Heart right ventricle (tissue), 16 donors: Measurements from ENCODE around the gene PFN1. TPM values are rescaled to one million over a fixed set of nuclear protein-coding genes. Genes with fewer than 3 reads are reported as not detected.

ENCODE experiments used
- ATAC-seq, 8 donors: fragments of 200-7000 bp; cut with Tn5 transposase; one replicate each; pipeline ENCODE4 v1.9.1; 2020; ENCODE audit warnings: mild to moderate bottlenecking in 8 of 8, moderate library complexity in 8 of 8, moderate number of reproducible peaks in 1 of 8
- DNase-seq, 2 donors: peaks; one replicate each; pipeline ENCODE4 v3.0.0-alpha.2; 2020
- H3K27ac ChIP-seq, 10 donors: fragments of 200-600 bp; sonication (generic) in 2 of 10; one replicate each; pipeline versions ENCODE4 v1.5.0 to v1.8.0; 2020 to 2022; ENCODE audit warnings: mild to moderate bottlenecking in 3 of 10
- H3K27me3 ChIP-seq, 7 donors: fragments of 200-600 bp; one replicate each; pipeline ENCODE4 v1.8.0; 2021 to 2022; ENCODE audit warnings: mild to moderate bottlenecking in 2 of 7
- H3K36me3 ChIP-seq, 9 donors: fragments of 200-600 bp; sonication (generic) in 1 of 9; one replicate each; pipeline versions ENCODE4 v1.5.0 to v1.8.0; 2020 to 2022; ENCODE audit warnings: mild to moderate bottlenecking in 2 of 9
- H3K4me1 ChIP-seq, 9 donors: fragments of 200-600 bp; sonication (generic) in 1 of 9; one replicate each; pipeline versions ENCODE4 v1.5.0 to v1.8.0; 2020 to 2022; ENCODE audit warnings: mild to moderate bottlenecking in 4 of 9
- H3K4me3 ChIP-seq, 10 donors: fragments of 200-600 bp; sonication (generic) in 2 of 10; one replicate each; pipeline versions ENCODE4 v1.5.0 to v1.8.0; 2020 to 2022; ENCODE audit warnings: mild to moderate bottlenecking in 7 of 10, moderate library complexity in 2 of 10
- H3K9me3 ChIP-seq, 11 donors: fragments of 200-600 bp in 10 of 11; sonication (generic) in 2 of 11; one replicate each; pipeline versions ENCODE4 v1.5.0 to v1.8.0; 2013 to 2022; ENCODE audit warnings: mild to moderate bottlenecking in 2 of 11, control low read depth in 1 of 11, moderate library complexity in 1 of 11
- WGBS, 2 donors: extraction: QIAGEN DNeasy Blood & Tissue Kit; methylation state at CpG; one replicate each; pipeline ENCODE4 v1.1.7; 2013; ENCODE audit warnings: inconsistent platforms in 1 of 2; 5-methylcytosine and 5-hydroxymethylcytosine counted together
- intact Hi-C, 10 donors: fragments of 100-400 bp; cut with DNase I; formaldehyde crosslinking; loops; one replicate each; pipeline versions ENCODE4 v1.11.1 to v1.14.2; 2022
- polyA plus RNA-seq, 2 donors: library from polyadenylated mRNA; stranded (reverse); fragments of 200-250 nt; gene quantifications; one replicate each; pipeline ENCODE4 v1.2.3, GENCODE V29; 2013
- total RNA-seq, 10 donors: library from RNA; stranded (reverse); fragmentation: NEBNext Ultra II Directional in 3 of 10; extraction: Animal tissue kit (Norgen Biotek cat#: 25700) in 3 of 10; gene quantifications; one replicate each; pipeline versions ENCODE4 v1.2.1 to v1.2.4, GENCODE V29; 2021 to 2023
- TF ChIP-seq, protein P1 (sequence below), 9 donors: fragments of 200-600 bp; sonication (generic) in 2 of 9; IDR thresholded peaks; one replicate each; pipeline versions ENCODE4 v1.5.0 to v1.8.0; 2021 to 2022; ENCODE audit warnings: antibody characterized with exemption in 9 of 9, mild to moderate bottlenecking in 5 of 9, moderate library complexity in 1 of 9
- donor health status: Arrhythmogenic right ventricular cardiomyopathy.
- donor health status: ischemic (EF 13 %, LVEDD 7.1; RV severe dilation, severe dysfunction).
- donor health status: healthy with polysubstance abuse.
- donor health status: DM: no; HTN: yes; CAD: no.
- donor health status: DM: no; HTN: no; CAD: no.
- donor health status: ischemic (EF 25% LVEDD 6.9; RV normal size, moderate dysfunction).
- donor health status: ischemic (EF 25% LVEDD 5.7; RV mildly dilated, moderate dysfunction).
- donor health status: healthy.
- donor health status: DM: yes; HTN: yes; CAD: no.
- donor health status: Ischemic cardiomyopathy.
- donor health status: ischemic (EF 35%, LVEDD 5.7; RV mildly dilated, moderate dysfunction).
- donor health status: nonischemic (EF 11% LVEDD 7.7; RV severe dilation, severe dysfunction).
- donor health status: DM: yes; HTN: yes; CAD: no.
- donor health status: PGD.
- donor health status: ischemic (EF 29% LVEDD 5.4; RV normal size, mild dysfunction).
- donor health status: nonischemic (EF 23%, LVEDD 6.1; RV moderate dilation, normal function).

The PFN1 gene
- total and polyA plus RNA-seq, 12 donors = 144 to 830 (median 161) TPM

DNA sequence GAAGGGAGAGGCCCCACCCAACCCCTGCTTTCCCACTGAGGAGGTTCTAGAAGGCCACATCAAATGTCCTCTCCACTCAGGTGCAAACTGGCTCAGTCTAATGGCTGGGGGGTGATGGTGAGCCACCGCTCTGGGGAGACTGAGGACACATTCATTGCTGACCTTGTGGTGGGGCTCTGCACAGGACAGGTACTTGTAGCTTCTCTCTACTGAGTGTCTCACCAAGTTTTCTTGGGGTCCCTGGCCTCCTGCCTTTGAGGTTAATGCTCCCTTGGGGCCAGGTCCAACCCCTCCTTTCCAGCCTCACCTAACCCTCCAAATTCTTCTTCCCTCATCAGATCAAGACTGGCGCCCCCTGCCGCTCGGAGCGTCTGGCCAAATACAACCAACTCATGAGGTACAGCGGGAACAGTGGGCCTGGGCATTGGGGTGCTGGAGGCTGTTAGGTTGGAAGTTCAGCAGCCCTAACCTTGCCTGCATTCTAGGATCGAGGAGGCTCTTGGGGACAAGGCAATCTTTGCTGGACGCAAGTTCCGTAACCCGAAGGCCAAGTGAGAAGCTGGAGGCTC is 8.2 kb upstream of the PFN1 start:
- Histone ChIP-seq H3K4me1 (peaks cover 0 to 48% (median 0%) of the 10 kb centered on the region in 9 donors), H3K27me3 (no peaks in the 10 kb centered on the region), H3K4me3 (no peak overlapping the region), H3K9me3 (no peaks in the 10 kb centered on the region), H3K27ac (no peak overlapping the region), H3K36me3 (peaks cover 0 to 47% (median 22%) of the 10 kb centered on the region in 9 donors)
- WGBS, 2 donors = 76 to 78% methylated on average over 10 of the region's 10 CpGs
- intact Hi-C loops = no loop called here
- ATAC-seq (no peak), DNase-seq (no peak)
- TF ChIP-seq, protein P1, sequence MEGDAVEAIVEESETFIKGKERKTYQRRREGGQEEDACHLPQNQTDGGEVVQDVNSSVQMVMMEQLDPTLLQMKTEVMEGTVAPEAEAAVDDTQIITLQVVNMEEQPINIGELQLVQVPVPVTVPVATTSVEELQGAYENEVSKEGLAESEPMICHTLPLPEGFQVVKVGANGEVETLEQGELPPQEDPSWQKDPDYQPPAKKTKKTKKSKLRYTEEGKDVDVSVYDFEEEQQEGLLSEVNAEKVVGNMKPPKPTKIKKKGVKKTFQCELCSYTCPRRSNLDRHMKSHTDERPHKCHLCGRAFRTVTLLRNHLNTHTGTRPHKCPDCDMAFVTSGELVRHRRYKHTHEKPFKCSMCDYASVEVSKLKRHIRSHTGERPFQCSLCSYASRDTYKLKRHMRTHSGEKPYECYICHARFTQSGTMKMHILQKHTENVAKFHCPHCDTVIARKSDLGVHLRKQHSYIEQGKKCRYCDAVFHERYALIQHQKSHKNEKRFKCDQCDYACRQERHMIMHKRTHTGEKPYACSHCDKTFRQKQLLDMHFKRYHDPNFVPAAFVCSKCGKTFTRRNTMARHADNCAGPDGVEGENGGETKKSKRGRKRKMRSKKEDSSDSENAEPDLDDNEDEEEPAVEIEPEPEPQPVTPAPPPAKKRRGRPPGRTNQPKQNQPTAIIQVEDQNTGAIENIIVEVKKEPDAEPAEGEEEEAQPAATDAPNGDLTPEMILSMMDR (IDR thresholded peaks at IDR 0.05) = peak in 6 of 9 donors; percentile 21 to 45 (median 32)

DNA sequence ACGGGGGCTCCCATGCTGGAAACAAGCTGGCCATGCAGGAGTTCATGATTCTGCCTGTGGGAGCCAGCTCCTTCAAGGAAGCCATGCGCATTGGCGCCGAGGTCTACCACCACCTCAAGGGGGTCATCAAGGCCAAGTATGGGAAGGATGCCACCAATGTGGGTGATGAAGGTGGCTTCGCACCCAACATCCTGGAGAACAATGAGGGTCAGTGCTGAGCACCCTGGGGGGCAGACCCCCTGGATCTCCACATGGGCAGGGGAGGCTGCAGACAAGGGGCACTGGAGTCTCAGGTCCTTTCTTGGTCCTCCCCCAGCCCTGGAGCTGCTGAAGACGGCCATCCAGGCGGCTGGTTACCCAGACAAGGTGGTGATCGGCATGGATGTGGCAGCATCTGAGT is 6.8 kb upstream of the PFN1 start:
- H3K27ac ChIP-seq = no peak overlapping the region
- peaks cover 3 to 62% (median 12%) of the 10 kb centered on the region in 9 donors for H3K4me1 ChIP-seq
- intact Hi-C loops = no loop called here
- 96 to 97% methylated on average over 8 of the region's 8 CpGs for WGBS, 2 donors
- H3K27me3 ChIP-seq = no peaks in the 10 kb centered on the region
- TF ChIP-seq, protein P1 (IDR thresholded peaks at IDR 0.05) = no peak
- no peak overlapping the region for H3K4me3 ChIP-seq
- H3K36me3 ChIP-seq = peaks cover 0 to 32% (median 15%) of the 10 kb centered on the region in 9 donors
- no peaks in the 10 kb centered on the region for H3K9me3 ChIP-seq
- no peak for ATAC-seq
- no peak for DNase-seq

DNA sequence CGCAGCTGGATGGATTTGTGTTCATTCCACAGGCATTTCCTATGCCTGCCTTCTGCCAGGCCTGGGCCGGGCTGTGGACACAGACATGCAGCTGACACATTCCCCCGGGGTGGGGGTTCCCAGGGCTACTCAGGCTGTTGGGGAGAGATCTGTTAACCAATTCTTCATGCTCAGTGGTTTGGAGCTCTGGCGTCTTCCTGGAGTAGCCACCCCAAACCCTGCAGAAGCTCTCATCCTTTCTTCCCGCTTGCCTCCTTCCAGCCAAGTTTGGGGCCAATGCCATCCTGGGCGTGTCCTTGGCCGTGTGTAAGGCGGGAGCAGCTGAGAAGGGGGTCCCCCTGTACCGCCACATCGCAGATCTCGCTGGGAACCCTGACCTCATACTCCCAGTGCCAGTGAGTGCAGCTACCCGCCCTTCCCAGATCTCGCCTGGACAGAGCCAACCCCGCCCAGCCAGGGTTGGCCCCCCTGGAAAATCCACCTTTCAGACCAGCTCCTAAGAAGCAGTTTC is 5.2 kb upstream of the PFN1 start:
- H3K4me1 ChIP-seq = peaks cover 5 to 66% (median 15%) of the 10 kb centered on the region in 9 donors
- H3K27me3 ChIP-seq = no peaks in the 10 kb centered on the region
- 68% methylated on average over 14 of the region's 14 CpGs for WGBS, 2 donors
- TF ChIP-seq, protein P1 (IDR thresholded peaks at IDR 0.05) = no peak
- H3K27ac ChIP-seq = peak overlapping the region in 3 of 10 donors; percentile 9 to 100 (median 100)
- peaks cover 0 to 16% (median 5%) of the 10 kb centered on the region in 9 donors for H3K36me3 ChIP-seq
- H3K4me3 ChIP-seq = peak overlapping the region in 1 of 10 donors; percentile 99
- no peaks in the 10 kb centered on the region for H3K9me3 ChIP-seq
- ATAC-seq (no peak), DNase-seq (no peak)
- intact Hi-C loops = no loop called here

DNA sequence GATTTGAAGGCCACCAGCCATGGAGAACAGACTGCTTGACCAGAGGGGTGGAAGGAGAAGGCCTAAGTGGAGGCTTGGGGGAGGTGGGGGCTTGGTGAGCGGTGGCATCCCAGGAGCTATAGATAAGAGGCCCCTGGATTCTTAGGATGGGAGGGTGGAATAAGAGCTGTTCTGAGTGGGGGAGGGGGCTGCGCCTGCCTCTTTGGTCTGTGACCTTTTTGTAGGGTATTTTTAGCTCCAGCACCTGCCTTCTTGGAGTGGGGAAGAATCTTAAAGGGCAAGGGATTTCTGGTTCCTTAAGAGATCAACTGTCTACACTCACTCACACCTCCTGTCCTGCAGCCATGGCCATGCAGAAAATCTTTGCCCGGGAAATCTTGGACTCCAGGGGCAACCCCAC is 3.2 kb upstream of the PFN1 start:
- WGBS, 2 donors = 53 to 59% methylated on average over 3 of the region's 3 CpGs
- peak overlapping the region in 9 of 10 donors; percentile 67 to 100 (median 98) for H3K4me3 ChIP-seq

More for the DNA sequence above, 3.2 kb upstream of the PFN1 start:
- peak overlapping the region; percentile 89 to 100 (median 99) for H3K27ac ChIP-seq
- DNase-seq = no peak
- no peaks in the 10 kb centered on the region for H3K9me3 ChIP-seq
- no peaks in the 10 kb centered on the region for H3K27me3 ChIP-seq
- peaks cover 7 to 58% (median 27%) of the 10 kb centered on the region in 9 donors for H3K4me1 ChIP-seq
- intact Hi-C loops = no loop called here
- TF ChIP-seq, protein P1 (IDR thresholded peaks at IDR 0.05) = no peak
- peak in 2 of 8 donors; percentile 5 to 13 for ATAC-seq
- peaks cover 0 to 10% (median 2%) of the 10 kb centered on the region in 9 donors for H3K36me3 ChIP-seq
